DMS 273 treated with DMSO at 0.1 percent for 48 hours (cell line): ENCODE measurements around the gene CNTFR.

Source experiments
- DNase-seq: peaks from one replicate; lab custom pipeline; 2025; lab: John Stamatoyannopoulos, UW

CNTFR gene

GRCh38 chr9:34620061-34620994 is 30.8 kb upstream of the CNTFR start, which contains the start of gene DCTN3:
Gene DCTN3, minus strand, starts transcription at chr9:34620495. Its CDS starts 31 bp downstream, at chr9:34620464.
- peak; percentile 89 for DNase-seq

- no peak for DNase-seq
Measured at GRCh38 chr9:34615132-34615531, 25.6 kb upstream of the CNTFR start.

- peak; percentile 40 for DNase-seq
Measured at GRCh38 chr9:34612788-34613390, 23.4 kb upstream of the CNTFR start.

- peak; percentile 45 for DNase-seq
Measured at GRCh38 chr9:34611811-34612787, 22.6 kb upstream of the CNTFR start, which contains the start of gene RPP25L. Gene RPP25L, minus strand, starts transcription at chr9:34612097. Its CDS starts 801 bp downstream, at chr9:34611296.

- no peak for DNase-seq
Measured at GRCh38 chr9:34611251-34611810, 21.8 kb upstream of the CNTFR start.

- DNase-seq: no peak
Measured at GRCh38 chr9:34610434-34611206, 21.1 kb upstream of the CNTFR start.

- DNase-seq: no peak
Measured at GRCh38 chr9:34607331-34607730, 17.8 kb upstream of the CNTFR start.

GRCh38 chr9:34606905-34607304 is 17.4 kb upstream of the CNTFR start:
- DNase-seq: no peak

- no peak for DNase-seq
Measured at GRCh38 chr9:34606190-34606589, 16.7 kb upstream of the CNTFR start.

GRCh38 chr9:34603610-34604231 is 14.2 kb upstream of the CNTFR start:
- no peak for DNase-seq

GRCh38 chr9:34601937-34602573 is 12.5 kb upstream of the CNTFR start:
- no peak for DNase-seq

GRCh38 chr9:34600908-34601307 is 11.4 kb upstream of the CNTFR start:
- DNase-seq: no peak

GRCh38 chr9:34599546-34599945 is 10.0 kb upstream of the CNTFR start:
- no peak for DNase-seq

- DNase-seq: no peak
Measured at GRCh38 chr9:34594177-34594576, 4.7 kb upstream of the CNTFR start.

- DNase-seq: no peak
Measured at GRCh38 chr9:34592895-34593601, 3.5 kb upstream of the CNTFR start.

GRCh38 chr9:34591917-34592866 is 2.7 kb upstream of the CNTFR start:
- no peak for DNase-seq

- DNase-seq: peak; percentile 30
Measured at GRCh38 chr9:34591248-34591916, 1.9 kb upstream of the CNTFR start.
